Right lobe of liver (tissue), 6 donors: ENCODE data around the gene TBX2. TPM values are rescaled to one million over a fixed set of nuclear protein-coding genes. Genes with fewer than 3 reads are reported as not detected.
A peak's percentile ranks its signal among the peaks of the same experiment; 100 is the strongest.

Experiments
- ATAC-seq, 4 donors: fragments of 200-7000 bp; cut with Tn5 transposase; one replicate each; pipeline ENCODE4 v1.9.1; 2020; ENCODE audit warnings: mild to moderate bottlenecking in 4 of 4, moderate library complexity in 4 of 4
- DNase-seq, 3 donors: peaks; one replicate each; pipeline ENCODE4 v3.0.0-alpha.2; 2020
- H3K27ac ChIP-seq, 3 donors: fragments of 200-600 bp; one replicate each; pipeline ENCODE4 v1.8.0; 2022
- H3K27me3 ChIP-seq, 2 donors: fragments of 200-600 bp; one replicate each; pipeline ENCODE4 v1.8.0; 2022
- H3K36me3 ChIP-seq, 4 donors: fragments of 200-600 bp; sonication (generic) in 1 of 4; one replicate each; pipeline versions ENCODE4 v1.5.1 to v1.8.0; 2017 to 2022; ENCODE audit warnings: control low read depth in 1 of 4
- H3K4me1 ChIP-seq, 4 donors: fragments of 200-600 bp; sonication (generic) in 1 of 4; one replicate each; pipeline versions ENCODE4 v1.5.1 to v1.8.0; 2017 to 2022; ENCODE audit warnings: control low read depth in 1 of 4
- H3K4me3 ChIP-seq, 3 donors: fragments of 200-600 bp; one replicate each; pipeline ENCODE4 v1.8.0; 2022
- H3K9me3 ChIP-seq, 4 donors: fragments of 200-600 bp; sonication (generic) in 1 of 4; one replicate each; pipeline versions ENCODE4 v1.5.1 to v1.8.0; 2017 to 2022; ENCODE audit warnings: control low read depth in 1 of 4
- POLR2A ChIP-seq: fragments of 450-650 bp; IDR thresholded peaks from one replicate; pipeline ENCODE4 v1.6.1; 2017; ENCODE audit warnings: antibody characterized with exemption, mild to moderate bottlenecking
- WGBS: methylation state at CpG from one replicate; pipeline ENCODE4 v1.1.6; 2018; ENCODE audit warnings: low coverage, low lambda C conversion rate; ENCODE audit not compliant: insufficient coverage; ENCODE audit errors: missing lambda C conversion rate; 5-methylcytosine and 5-hydroxymethylcytosine counted together
- intact Hi-C, 2 donors: fragments of 100-400 bp; cut with DNase I; formaldehyde crosslinking; loops; one replicate each; pipeline versions ENCODE4 v1.11.2 to v1.14.1; 2022
- total RNA-seq, 6 experiments: library from RNA; depleted of rRNA in 2 of 6; stranded (reverse); fragments of >200 nt in 2 of 6; fragmentation: NEBNext Ultra II Directional in 3 of 6; extraction: Animal tissue kit (Norgen Biotek cat#: 25700) in 3 of 6; gene quantifications; one replicate each; pipeline versions ENCODE4 v1.1.0 to v1.2.4, GENCODE V29; 2016 to 2023
- TF ChIP-seq, protein P1 (sequence below), 4 donors: fragments of 200-600 bp in 3 of 4; fragments of 450-650 bp in 1 of 4; IDR thresholded peaks; one replicate each; pipeline versions ENCODE4 v1.5.1 to v1.8.0; 2016 to 2022; ENCODE audit warnings: antibody characterized with exemption in 4 of 4, mild to moderate bottlenecking in 2 of 4
- donor health status: DM: no; HTN: yes; CAD: no.
- donor health status: DM: no; HTN: no; CAD: no.
- donor health status: DM: no; HTN: no; CAD: no.
- donor health status: DM: no; HTN: yes; CAD: no.
- donor health status: DM: no; HTN: yes; CAD: no.

TBX2 gene
- total RNA-seq, 6 experiments from 2014 or later = 1.9 to 4.4 (median 2.7) TPM

DNA sequence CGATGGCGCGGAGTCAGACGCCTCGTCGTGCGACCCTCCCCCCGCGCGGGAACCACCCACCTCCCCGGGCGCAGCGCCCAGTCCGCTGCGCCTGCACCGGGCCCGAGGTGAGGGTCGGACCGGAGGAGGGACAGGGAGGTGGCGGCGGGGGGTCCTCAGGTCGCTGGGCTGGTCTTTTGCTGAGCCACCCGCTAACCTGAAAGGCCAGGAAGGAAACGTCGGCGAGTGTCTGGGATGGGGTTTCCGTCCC is 4.9 kb downstream of the TBX2 start:
- intact Hi-C loops = loop anchor here in 1 of 2 donors (10.0 kb wide), 1 partner anchor 680 kb away; no protein-coding TSS in a partner anchor
- 0% methylated on average over 9 of the region's 27 CpGs for WGBS
- no peaks in the 10 kb centered on the region for H3K9me3 ChIP-seq
- no peak for TF ChIP-seq POLR2A
- TF ChIP-seq, protein P1, sequence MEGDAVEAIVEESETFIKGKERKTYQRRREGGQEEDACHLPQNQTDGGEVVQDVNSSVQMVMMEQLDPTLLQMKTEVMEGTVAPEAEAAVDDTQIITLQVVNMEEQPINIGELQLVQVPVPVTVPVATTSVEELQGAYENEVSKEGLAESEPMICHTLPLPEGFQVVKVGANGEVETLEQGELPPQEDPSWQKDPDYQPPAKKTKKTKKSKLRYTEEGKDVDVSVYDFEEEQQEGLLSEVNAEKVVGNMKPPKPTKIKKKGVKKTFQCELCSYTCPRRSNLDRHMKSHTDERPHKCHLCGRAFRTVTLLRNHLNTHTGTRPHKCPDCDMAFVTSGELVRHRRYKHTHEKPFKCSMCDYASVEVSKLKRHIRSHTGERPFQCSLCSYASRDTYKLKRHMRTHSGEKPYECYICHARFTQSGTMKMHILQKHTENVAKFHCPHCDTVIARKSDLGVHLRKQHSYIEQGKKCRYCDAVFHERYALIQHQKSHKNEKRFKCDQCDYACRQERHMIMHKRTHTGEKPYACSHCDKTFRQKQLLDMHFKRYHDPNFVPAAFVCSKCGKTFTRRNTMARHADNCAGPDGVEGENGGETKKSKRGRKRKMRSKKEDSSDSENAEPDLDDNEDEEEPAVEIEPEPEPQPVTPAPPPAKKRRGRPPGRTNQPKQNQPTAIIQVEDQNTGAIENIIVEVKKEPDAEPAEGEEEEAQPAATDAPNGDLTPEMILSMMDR (IDR thresholded peaks at IDR 0.05) = no peak
- ATAC-seq (no peak), DNase-seq (peak in 1 of 3 donors; percentile 49)
- no peaks in the 10 kb centered on the region for H3K36me3 ChIP-seq
- peaks cover 0 to 46% of the 10 kb centered on the region in 2 donors for H3K27me3 ChIP-seq
- H3K4me1 ChIP-seq = peaks cover 0 to 16% (median 2%) of the 10 kb centered on the region in 4 donors
- H3K27ac ChIP-seq = peak overlapping the region in 2 of 3 donors; percentile 18 to 31
- no peak overlapping the region for H3K4me3 ChIP-seq

DNA sequence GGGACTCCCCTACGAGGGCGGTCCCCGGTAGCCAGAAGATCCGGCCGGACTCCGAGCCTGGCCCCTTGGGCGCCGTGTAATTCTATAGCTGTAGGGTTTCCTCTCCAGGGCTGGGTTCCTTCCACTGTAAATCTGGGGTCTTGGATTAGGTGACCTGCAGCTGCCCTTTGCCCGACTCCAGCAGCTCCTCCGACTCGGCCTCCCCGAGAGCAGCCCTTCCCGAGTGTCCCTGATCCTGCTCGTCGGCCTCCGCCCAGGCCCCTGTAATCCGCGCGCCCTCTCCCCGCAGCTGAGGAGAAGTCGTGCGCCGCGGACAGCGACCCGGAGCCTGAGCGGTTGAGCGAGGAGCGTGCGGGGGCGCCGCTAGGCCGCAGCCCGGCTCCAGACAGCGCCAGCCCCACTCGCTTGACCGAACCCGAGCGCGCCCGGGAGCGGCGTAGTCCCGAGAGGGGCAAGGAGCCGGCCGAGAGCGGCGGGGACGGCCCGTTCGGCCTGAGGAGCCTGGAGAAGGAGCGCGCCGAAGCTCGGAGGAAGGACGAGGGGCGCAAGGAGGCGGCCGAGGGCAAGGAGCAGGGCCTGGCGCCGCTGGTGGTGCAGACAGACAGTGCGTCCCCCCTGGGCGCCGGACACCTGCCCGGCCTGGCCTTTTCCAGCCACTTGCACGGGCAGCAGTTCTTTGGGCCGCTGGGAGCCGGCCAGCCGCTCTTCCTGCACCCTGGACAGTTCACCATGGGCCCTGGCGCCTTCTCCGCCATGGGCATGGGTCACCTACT is 5.5 kb downstream of the TBX2 start:
- H3K27me3 ChIP-seq = peaks cover 0 to 44% of the 10 kb centered on the region in 2 donors
- ATAC-seq (no peak), DNase-seq (peak in 1 of 3 donors; percentile 46)
- no peaks in the 10 kb centered on the region for H3K36me3 ChIP-seq
- no peak for TF ChIP-seq POLR2A
- TF ChIP-seq, protein P1 (IDR thresholded peaks at IDR 0.05) = no peak
- peaks cover 0 to 18% (median 2%) of the 10 kb centered on the region in 4 donors for H3K4me1 ChIP-seq
- no peaks in the 10 kb centered on the region for H3K9me3 ChIP-seq
- intact Hi-C loops = loop anchor here in 1 of 2 donors (10.0 kb wide), 1 partner anchor 680 kb away; no protein-coding TSS in a partner anchor
- H3K27ac ChIP-seq = peak overlapping the region; percentile 18 to 38 (median 31)
- no peak overlapping the region for H3K4me3 ChIP-seq
- 7% methylated on average over 3 of the region's 71 CpGs for WGBS

DNA sequence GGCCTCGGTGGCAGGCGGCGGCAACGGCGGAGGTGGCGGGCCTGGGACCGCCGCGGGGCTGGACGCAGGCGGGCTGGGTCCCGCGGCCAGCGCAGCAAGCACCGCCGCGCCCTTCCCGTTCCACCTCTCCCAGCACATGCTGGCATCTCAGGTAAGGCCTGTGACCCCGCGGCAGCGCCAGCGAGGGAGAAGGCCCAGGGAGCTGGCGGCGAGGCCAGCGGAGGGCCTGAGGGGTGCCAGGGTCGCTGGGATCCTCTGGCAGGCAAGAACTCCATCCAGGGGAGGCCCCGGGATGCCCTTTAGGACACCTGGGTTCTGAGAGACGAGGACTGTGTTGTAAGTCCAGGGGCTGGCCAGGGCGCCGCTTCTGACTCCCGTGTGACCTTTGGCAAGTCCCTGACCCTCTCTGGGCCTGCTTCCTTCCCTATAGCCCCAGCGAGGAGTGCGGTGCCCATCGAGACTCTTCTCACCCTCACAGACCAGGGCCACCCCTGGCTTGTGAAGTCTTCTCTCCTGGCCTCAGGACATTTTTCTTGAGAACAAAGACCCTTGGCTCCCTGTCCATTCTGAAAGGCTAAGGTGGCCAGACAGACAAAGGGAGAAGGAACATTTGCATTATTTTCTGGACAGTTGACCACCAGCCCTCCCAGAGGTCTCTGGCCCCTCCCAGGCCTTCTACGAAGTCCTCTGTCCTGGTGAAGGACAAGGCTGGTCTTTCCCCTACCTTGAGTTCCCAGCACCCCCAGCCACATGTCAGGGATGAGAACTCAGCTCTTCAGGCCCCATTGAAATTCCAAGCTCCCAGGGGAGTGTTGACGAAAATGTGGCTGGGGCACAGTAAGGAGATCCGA is 6.3 kb downstream of the TBX2 start:
- no peak overlapping the region for H3K4me3 ChIP-seq
- 59% methylated on average over 9 of the region's 37 CpGs for WGBS
- intact Hi-C loops = loop anchor here in 1 of 2 donors (10.0 kb wide), 1 partner anchor 681 kb away; no protein-coding TSS in a partner anchor
- H3K27me3 ChIP-seq = peaks cover 0 to 38% of the 10 kb centered on the region in 2 donors
- ATAC-seq (no peak), DNase-seq (peak in 1 of 3 donors; percentile 52)
- no peaks in the 10 kb centered on the region for H3K36me3 ChIP-seq
- peak overlapping the region in 2 of 3 donors; percentile 18 to 38 for H3K27ac ChIP-seq
- no peaks in the 10 kb centered on the region for H3K9me3 ChIP-seq
- TF ChIP-seq, protein P1 (IDR thresholded peaks at IDR 0.05) = no peak
- no peak for TF ChIP-seq POLR2A
- H3K4me1 ChIP-seq = peaks cover 0 to 13% (median under 1%) of the 10 kb centered on the region in 4 donors

DNA sequence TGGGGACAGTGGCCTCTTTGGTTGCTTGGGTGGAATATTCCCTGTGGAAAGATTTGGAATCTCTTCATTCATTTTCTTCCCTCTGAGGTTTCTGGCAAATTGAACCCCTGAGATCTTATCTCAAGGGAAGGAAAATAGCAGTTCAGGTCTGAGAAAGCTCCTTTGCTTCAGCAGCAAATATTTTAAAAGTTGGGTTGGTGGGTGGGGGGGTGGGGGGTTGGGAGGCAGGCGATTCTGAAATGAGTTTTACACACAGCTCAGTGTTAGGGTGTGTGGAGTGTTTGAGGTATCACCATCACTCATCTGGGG is 6.8 kb downstream of the TBX2 start:
- no peaks in the 10 kb centered on the region for H3K9me3 ChIP-seq
- H3K27me3 ChIP-seq = peaks cover 0 to 33% of the 10 kb centered on the region in 2 donors
- H3K36me3 ChIP-seq = no peaks in the 10 kb centered on the region
- WGBS = 40% methylated on average over 1 of the region's 1 CpG
- DNase-seq = no peak
- peaks cover 0 to 17% (median 0%) of the 10 kb centered on the region in 4 donors for H3K4me1 ChIP-seq
- no peak for ATAC-seq
- no peak overlapping the region for H3K4me3 ChIP-seq
- TF ChIP-seq, protein P1 (IDR thresholded peaks at IDR 0.05) = no peak
- TF ChIP-seq POLR2A = no peak
- intact Hi-C loops = loop anchor here in 1 of 2 donors (10.0 kb wide), 1 partner anchor 682 kb away; no protein-coding TSS in a partner anchor
- H3K27ac ChIP-seq = peak overlapping the region in 1 of 3 donors; percentile 18
